ENCODE measurements around the gene SLC9A9.

Gene SLC9A9

DNA sequence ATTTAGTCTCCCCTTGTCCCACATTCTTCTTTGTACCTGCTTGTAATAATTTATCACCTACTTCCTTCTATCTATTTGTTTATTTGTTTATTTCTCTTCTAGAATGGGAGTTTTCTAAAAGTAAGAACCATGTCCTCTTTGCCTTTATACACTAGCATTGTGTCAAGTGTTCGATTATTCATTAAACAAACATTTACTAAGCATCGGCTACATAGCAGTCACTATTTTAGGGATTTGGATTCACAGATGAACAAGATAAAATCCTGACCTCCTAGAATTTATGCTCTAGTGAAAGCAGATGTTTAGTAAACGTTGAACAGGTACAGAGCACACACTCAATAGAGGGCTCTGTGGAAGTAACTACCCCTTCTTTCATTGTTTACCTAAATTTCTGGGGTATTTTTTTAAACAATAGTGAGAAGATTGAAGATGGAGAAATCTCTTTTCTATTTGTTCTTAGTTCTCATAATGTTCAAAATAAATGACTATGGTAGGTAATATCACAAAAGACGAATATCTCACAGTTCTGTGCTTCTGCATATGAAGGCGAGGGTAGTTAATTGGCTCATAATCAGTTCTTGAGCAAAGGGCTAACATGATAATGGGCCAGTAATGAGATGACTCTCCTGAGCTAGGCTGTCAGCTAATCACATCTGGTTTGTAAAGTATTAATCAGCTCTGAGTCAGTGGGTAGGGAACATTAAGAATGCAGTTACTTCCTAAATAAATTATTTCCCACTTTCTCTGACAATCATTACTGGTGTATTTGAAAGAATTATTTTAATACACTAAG lies 111.9 kb downstream of the SLC9A9 start:
- no peak for ATAC-seq
- no peak for TF ChIP-seq ESRRG (CRISPR knock-in tag; IDR thresholded peaks at IDR 0.05)
- TF ChIP-seq, protein P1, sequence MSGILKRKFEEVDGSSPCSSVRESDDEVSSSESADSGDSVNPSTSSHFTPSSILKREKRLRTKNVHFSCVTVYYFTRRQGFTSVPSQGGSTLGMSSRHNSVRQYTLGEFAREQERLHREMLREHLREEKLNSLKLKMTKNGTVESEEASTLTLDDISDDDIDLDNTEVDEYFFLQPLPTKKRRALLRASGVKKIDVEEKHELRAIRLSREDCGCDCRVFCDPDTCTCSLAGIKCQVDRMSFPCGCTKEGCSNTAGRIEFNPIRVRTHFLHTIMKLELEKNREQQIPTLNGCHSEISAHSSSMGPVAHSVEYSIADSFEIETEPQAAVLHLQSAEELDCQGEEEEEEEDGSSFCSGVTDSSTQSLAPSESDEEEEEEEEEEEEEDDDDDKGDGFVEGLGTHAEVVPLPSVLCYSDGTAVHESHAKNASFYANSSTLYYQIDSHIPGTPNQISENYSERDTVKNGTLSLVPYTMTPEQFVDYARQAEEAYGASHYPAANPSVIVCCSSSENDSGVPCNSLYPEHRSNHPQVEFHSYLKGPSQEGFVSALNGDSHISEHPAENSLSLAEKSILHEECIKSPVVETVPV (CRISPR knock-in tag; IDR thresholded peaks at IDR 0.05), result no peak
- no peak for TF ChIP-seq ISL1 (CRISPR knock-in tag; IDR thresholded peaks at IDR 0.05)
- TF ChIP-seq OSR1 (CRISPR knock-in tag; IDR thresholded peaks at IDR 0.05), result no peak
- no peak for TF ChIP-seq ZNF8 (CRISPR knock-in tag; IDR thresholded peaks at IDR 0.05)
- TF ChIP-seq, protein P2, sequence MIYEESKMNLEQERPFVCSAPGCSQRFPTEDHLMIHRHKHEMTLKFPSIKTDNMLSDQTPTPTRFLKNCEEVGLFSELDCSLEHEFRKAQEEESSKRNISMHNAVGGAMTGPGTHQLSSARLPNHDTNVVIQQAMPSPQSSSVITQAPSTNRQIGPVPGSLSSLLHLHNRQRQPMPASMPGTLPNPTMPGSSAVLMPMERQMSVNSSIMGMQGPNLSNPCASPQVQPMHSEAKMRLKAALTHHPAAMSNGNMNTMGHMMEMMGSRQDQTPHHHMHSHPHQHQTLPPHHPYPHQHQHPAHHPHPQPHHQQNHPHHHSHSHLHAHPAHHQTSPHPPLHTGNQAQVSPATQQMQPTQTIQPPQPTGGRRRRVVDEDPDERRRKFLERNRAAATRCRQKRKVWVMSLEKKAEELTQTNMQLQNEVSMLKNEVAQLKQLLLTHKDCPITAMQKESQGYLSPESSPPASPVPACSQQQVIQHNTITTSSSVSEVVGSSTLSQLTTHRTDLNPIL (CRISPR knock-in tag; IDR thresholded peaks at IDR 0.05; ENCODE audit: low read depth), result no peak
- no peak for TF ChIP-seq RARB (CRISPR knock-in tag; IDR thresholded peaks at IDR 0.05)
- TF ChIP-seq PATZ1 (CRISPR knock-in tag; IDR thresholded peaks at IDR 0.05; ENCODE audit: borderline replicate concordance), result no peak
- TF ChIP-seq BACH2 (CRISPR knock-in tag; IDR thresholded peaks at IDR 0.05; ENCODE audit: borderline replicate concordance), result no peak
- no peak for TF ChIP-seq ZFP3 (CRISPR knock-in tag; IDR thresholded peaks at IDR 0.05)
- TF ChIP-seq CSDC2 (CRISPR knock-in tag; IDR thresholded peaks at IDR 0.05), result no peak
- TF ChIP-seq PPARA (CRISPR knock-in tag; IDR thresholded peaks at IDR 0.05; ENCODE audit: borderline replicate concordance), result no peak
- no peak for TF ChIP-seq ARNTL (CRISPR knock-in tag; IDR thresholded peaks at IDR 0.05; ENCODE audit: borderline replicate concordance, low read depth)
- no peak for TF ChIP-seq GLIS3 (CRISPR knock-in tag; IDR thresholded peaks at IDR 0.05)
- no peak for TF ChIP-seq TOX (CRISPR knock-in tag; IDR thresholded peaks at IDR 0.05; ENCODE audit: borderline replicate concordance)
- no peak for TF ChIP-seq TCF4 (CRISPR knock-in tag; IDR thresholded peaks at IDR 0.05; ENCODE audit: borderline replicate concordance)
- no peak for TF ChIP-seq ZNF70 (CRISPR knock-in tag; IDR thresholded peaks at IDR 0.05)
- TF ChIP-seq, protein P3, sequence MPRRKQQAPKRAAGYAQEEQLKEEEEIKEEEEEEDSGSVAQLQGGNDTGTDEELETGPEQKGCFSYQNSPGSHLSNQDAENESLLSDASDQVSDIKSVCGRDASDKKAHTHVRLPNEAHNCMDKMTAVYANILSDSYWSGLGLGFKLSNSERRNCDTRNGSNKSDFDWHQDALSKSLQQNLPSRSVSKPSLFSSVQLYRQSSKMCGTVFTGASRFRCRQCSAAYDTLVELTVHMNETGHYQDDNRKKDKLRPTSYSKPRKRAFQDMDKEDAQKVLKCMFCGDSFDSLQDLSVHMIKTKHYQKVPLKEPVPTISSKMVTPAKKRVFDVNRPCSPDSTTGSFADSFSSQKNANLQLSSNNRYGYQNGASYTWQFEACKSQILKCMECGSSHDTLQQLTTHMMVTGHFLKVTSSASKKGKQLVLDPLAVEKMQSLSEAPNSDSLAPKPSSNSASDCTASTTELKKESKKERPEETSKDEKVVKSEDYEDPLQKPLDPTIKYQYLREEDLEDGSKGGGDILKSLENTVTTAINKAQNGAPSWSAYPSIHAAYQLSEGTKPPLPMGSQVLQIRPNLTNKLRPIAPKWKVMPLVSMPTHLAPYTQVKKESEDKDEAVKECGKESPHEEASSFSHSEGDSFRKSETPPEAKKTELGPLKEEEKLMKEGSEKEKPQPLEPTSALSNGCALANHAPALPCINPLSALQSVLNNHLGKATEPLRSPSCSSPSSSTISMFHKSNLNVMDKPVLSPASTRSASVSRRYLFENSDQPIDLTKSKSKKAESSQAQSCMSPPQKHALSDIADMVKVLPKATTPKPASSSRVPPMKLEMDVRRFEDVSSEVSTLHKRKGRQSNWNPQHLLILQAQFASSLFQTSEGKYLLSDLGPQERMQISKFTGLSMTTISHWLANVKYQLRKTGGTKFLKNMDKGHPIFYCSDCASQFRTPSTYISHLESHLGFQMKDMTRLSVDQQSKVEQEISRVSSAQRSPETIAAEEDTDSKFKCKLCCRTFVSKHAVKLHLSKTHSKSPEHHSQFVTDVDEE (CRISPR knock-in tag; IDR thresholded peaks at IDR 0.05), result no peak
- no peak for TF ChIP-seq SNAI2 (CRISPR knock-in tag; IDR thresholded peaks at IDR 0.05)

DNA sequence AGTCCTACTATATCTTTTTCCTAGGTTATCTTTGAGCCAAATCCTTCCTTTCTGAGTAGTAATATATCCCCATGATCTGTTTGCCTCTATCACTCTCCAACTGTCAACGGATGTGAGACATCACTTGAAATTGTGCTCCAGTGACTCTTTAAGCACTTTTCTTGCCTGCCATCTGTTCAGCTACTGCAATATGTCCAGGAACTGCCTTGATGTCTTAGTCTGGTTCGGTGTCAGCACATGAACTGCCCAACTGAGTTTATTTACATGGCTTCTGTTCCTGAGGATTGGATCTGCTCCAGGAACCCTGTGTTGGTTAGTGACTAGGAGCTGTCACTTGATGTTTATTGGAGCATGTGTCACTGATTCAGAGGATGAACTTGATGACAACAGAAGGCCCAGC lies 116.5 kb downstream of the SLC9A9 start:
- ATAC-seq, result no peak
- TF ChIP-seq PATZ1 (CRISPR knock-in tag; IDR thresholded peaks at IDR 0.05; ENCODE audit: borderline replicate concordance) (no peak), ZNF565 (CRISPR knock-in tag; conservative IDR thresholded peaks at IDR 0.05; ENCODE audit: low read depth) (no peak), ESRRG (CRISPR knock-in tag; IDR thresholded peaks at IDR 0.05) (no peak), ZNF70 (CRISPR knock-in tag; IDR thresholded peaks at IDR 0.05) (no peak), ARNTL (CRISPR knock-in tag; IDR thresholded peaks at IDR 0.05; ENCODE audit: borderline replicate concordance, low read depth) (no peak), SNAI2 (CRISPR knock-in tag; IDR thresholded peaks at IDR 0.05) (no peak), RARB (CRISPR knock-in tag; IDR thresholded peaks at IDR 0.05) (no peak), OSR1 (CRISPR knock-in tag; IDR thresholded peaks at IDR 0.05) (no peak), TOX (CRISPR knock-in tag; IDR thresholded peaks at IDR 0.05; ENCODE audit: borderline replicate concordance) (no peak), BACH2 (CRISPR knock-in tag; IDR thresholded peaks at IDR 0.05; ENCODE audit: borderline replicate concordance) (no peak), PPARA (CRISPR knock-in tag; IDR thresholded peaks at IDR 0.05; ENCODE audit: borderline replicate concordance) (no peak), ZNF8 (CRISPR knock-in tag; IDR thresholded peaks at IDR 0.05) (no peak), ZC3H10 (CRISPR knock-in tag; IDR thresholded peaks at IDR 0.05) (no peak), CSDC2 (CRISPR knock-in tag; IDR thresholded peaks at IDR 0.05) (no peak)
- TF ChIP-seq, protein P2 (CRISPR knock-in tag; IDR thresholded peaks at IDR 0.05; ENCODE audit: low read depth), result no peak
- TF ChIP-seq, protein P1 (CRISPR knock-in tag; IDR thresholded peaks at IDR 0.05), result no peak
- TF ChIP-seq, protein P3 (CRISPR knock-in tag; IDR thresholded peaks at IDR 0.05), result no peak
